ENCODE measurements around the gene MDFI. TPM values are rescaled to one million over a fixed set of nuclear protein-coding genes. Genes with fewer than 3 reads are reported as not detected.

The MDFI gene
- total RNA-seq, 1 donor from 2014 or later, result 75.9 TPM

DNA sequence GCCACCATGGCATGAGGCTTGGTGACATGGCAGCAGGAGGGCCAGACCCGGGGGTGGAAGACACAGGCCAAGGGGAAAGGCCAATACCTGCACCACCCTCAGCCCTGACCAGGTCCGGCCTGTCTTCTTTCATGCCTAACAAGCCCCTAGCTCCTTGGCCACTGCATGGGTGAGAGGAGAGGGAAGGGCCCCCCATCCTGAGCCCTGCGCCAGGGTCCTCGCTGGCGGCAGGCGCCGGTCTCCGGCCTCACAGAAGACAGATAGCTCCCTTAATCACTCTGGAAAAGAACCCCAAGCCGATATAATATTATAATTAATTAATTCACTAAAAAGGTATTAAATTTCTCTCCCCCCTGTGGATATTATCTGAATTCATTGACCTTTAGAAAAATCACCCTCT is 41.4 kb downstream of the MDFI start:
- Mint-ChIP-seq H3K27ac (ENCODE audit: unreplicated experiment) (no peak overlapping the region), H3K27me3 (ENCODE audit: unreplicated experiment) (no peaks in the 10 kb centered on the region), H3K9me3 (ENCODE audit: unreplicated experiment) (no peaks in the 10 kb centered on the region), H3K4me1 (ENCODE audit: unreplicated experiment) (peaks cover 19% of the 10 kb centered on the region), H3K4me3 (ENCODE audit: unreplicated experiment) (no peak overlapping the region), H3K36me3 (ENCODE audit: unreplicated experiment) (no peaks in the 10 kb centered on the region)
- TF ChIP-seq, protein P1, sequence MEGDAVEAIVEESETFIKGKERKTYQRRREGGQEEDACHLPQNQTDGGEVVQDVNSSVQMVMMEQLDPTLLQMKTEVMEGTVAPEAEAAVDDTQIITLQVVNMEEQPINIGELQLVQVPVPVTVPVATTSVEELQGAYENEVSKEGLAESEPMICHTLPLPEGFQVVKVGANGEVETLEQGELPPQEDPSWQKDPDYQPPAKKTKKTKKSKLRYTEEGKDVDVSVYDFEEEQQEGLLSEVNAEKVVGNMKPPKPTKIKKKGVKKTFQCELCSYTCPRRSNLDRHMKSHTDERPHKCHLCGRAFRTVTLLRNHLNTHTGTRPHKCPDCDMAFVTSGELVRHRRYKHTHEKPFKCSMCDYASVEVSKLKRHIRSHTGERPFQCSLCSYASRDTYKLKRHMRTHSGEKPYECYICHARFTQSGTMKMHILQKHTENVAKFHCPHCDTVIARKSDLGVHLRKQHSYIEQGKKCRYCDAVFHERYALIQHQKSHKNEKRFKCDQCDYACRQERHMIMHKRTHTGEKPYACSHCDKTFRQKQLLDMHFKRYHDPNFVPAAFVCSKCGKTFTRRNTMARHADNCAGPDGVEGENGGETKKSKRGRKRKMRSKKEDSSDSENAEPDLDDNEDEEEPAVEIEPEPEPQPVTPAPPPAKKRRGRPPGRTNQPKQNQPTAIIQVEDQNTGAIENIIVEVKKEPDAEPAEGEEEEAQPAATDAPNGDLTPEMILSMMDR (IDR thresholded peaks at IDR 0.05), result no peak
- DNase-seq (ENCODE audit: extremely low spot score, unreplicated experiment), result no peak

DNA sequence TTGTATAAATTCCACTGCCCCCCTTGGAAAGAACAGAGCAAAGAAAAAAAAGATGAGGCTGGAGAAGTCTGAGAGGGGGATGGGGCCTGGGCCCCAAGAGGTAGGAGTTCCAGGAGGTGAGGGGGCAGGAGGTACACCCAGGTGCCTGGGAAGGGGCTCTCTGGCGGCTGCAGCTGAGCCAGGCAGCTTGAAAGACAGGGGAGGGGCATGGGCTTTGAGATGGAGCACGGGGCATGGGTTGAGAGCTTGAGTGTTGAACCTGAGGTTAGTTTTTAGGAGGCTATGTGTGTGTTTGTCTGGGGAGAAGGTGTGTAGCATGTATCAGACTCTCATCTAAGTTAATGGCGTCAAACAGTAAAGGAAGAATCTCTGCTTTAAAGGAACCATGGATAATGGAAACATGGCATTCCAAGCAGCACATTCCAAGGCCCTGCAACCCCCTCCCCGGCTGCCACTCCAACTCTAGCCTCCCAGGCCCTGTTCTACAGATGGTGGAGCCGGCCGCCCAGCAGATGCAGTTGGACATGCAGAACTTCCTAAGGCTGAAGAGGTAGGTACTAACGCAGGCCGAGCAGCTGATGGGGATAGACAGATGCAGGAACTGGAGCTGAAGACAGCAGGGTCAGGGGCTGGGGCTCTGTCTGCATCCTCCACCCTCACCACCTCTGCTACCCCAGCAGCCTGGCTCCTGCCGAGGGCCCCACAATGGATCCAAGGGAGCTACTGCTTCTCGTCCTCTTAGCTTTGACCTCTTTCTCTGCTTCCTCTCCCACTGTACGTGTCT is 42.1 kb downstream of the MDFI start:
- H3K4me3 Mint-ChIP-seq (ENCODE audit: unreplicated experiment), result no peak overlapping the region
- TF ChIP-seq, protein P1 (IDR thresholded peaks at IDR 0.05), result no peak
- no peaks in the 10 kb centered on the region for H3K9me3 Mint-ChIP-seq (ENCODE audit: unreplicated experiment)
- H3K4me1 Mint-ChIP-seq (ENCODE audit: unreplicated experiment), result peaks cover 19% of the 10 kb centered on the region
- no peak for DNase-seq (ENCODE audit: extremely low spot score, unreplicated experiment)
- H3K27me3 Mint-ChIP-seq (ENCODE audit: unreplicated experiment), result no peaks in the 10 kb centered on the region
- no peak overlapping the region for H3K27ac Mint-ChIP-seq (ENCODE audit: unreplicated experiment)
- no peaks in the 10 kb centered on the region for H3K36me3 Mint-ChIP-seq (ENCODE audit: unreplicated experiment)

DNA sequence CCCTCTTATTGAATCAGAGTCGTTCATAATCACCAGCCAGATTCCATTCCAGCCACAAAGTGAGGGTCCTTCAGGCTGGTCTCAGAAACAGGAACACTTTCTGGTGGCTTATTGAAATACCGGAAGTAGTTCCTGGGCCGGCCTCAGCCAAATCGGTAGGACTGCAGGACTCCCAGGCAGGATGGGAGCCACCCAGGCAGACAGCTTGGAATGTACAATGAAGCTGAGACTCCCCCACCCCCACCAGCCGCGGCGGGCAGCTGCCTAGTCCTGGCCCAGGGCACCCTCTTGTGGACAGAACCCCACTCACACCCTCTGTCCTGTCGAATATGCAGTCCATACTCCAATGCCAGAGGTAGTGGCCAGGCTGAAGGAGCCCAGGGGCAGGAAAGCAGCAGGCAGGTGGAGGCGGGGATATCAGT is 43.8 kb downstream of the MDFI start:
- Mint-ChIP-seq H3K9me3 (ENCODE audit: unreplicated experiment) (no peaks in the 10 kb centered on the region), H3K36me3 (ENCODE audit: unreplicated experiment) (no peaks in the 10 kb centered on the region), H3K4me1 (ENCODE audit: unreplicated experiment) (peaks cover 16% of the 10 kb centered on the region), H3K27me3 (ENCODE audit: unreplicated experiment) (no peaks in the 10 kb centered on the region), H3K4me3 (ENCODE audit: unreplicated experiment) (no peak overlapping the region), H3K27ac (ENCODE audit: unreplicated experiment) (peak overlapping the region; percentile 63)
- TF ChIP-seq, protein P1 (IDR thresholded peaks at IDR 0.05), result peak; percentile 94
- DNase-seq (ENCODE audit: extremely low spot score, unreplicated experiment), result peak; percentile 98

DNA sequence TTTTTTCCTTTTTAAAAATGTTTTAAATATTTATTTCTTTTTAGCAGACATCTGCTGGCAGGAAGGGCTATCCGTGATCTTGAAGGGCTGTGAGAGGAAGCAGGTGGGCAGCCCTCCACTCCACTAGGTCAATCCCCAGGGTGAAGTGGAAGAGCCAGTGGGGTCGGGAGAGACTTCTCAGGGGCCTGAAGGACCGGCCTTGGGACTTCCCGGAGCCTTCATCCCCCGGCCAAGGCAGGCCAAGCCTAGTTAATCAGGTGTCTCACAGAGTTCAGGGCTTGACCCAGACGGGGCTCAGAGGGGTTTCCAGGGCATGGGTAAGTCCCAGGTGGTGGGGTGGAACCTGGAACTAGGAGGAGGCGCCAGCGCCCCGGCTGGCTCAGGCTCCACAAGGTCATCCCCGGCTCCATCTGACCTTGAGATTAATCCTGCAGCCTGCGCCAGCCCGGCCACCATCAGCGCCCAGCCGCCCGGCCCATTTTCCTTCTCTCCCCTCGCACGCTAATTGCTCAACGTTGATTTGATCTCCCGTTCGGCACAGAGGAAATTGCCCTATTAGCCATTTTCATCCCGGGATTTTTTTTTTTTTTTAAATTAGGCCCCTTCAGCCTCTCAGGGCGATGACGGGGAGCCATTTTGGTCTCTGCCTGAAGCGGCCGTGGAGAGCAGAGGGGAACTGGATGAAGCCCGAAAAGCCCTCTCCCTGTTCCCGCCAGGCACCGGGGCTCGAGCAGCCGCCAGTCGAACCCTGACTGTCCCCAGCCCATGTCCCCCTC is 44.4 kb downstream of the MDFI start:
- TF ChIP-seq, protein P1 (IDR thresholded peaks at IDR 0.05), result peak; percentile 3
- Mint-ChIP-seq H3K36me3 (ENCODE audit: unreplicated experiment) (no peaks in the 10 kb centered on the region), H3K4me3 (ENCODE audit: unreplicated experiment) (no peak overlapping the region), H3K27ac (ENCODE audit: unreplicated experiment) (no peak overlapping the region), H3K27me3 (ENCODE audit: unreplicated experiment) (no peaks in the 10 kb centered on the region), H3K4me1 (ENCODE audit: unreplicated experiment) (peaks cover 16% of the 10 kb centered on the region), H3K9me3 (ENCODE audit: unreplicated experiment) (no peaks in the 10 kb centered on the region)
- no peak for DNase-seq (ENCODE audit: extremely low spot score, unreplicated experiment)

DNA sequence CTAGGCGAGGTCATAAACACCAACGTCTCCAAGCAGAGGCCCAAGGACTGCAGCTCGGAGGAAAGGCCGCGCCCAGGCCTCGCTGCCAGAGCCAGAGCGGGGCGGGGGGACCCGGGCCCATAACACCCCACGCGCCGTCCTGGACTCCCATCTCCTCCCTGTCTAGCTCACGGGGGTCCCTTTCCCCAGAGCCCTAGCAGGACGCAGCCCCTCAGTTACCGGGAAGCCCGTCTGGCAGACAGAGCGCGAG is 44.9 kb downstream of the MDFI start:
- Mint-ChIP-seq H3K9me3 (ENCODE audit: unreplicated experiment) (no peaks in the 10 kb centered on the region), H3K4me1 (ENCODE audit: unreplicated experiment) (peaks cover 17% of the 10 kb centered on the region), H3K36me3 (ENCODE audit: unreplicated experiment) (no peaks in the 10 kb centered on the region), H3K4me3 (ENCODE audit: unreplicated experiment) (no peak overlapping the region), H3K27me3 (ENCODE audit: unreplicated experiment) (no peaks in the 10 kb centered on the region), H3K27ac (ENCODE audit: unreplicated experiment) (no peak overlapping the region)
- DNase-seq (ENCODE audit: extremely low spot score, unreplicated experiment), result no peak
- TF ChIP-seq, protein P1 (IDR thresholded peaks at IDR 0.05), result no peak

All from osteocyte (in vitro differentiated cells).